Activated CD4-positive, alpha-beta T cell treated with anti-CD3 and anti-CD28 coated beads, Interleukin-2, amount 50 U/mL, for 48 hours (primary cell): ENCODE data around the gene MAGOHB.
"Not testable (repeated sequence)": the region's sequence is repeated elsewhere in the genome, so short reads cannot be mapped to it uniquely, and the experiment has no call there.

ENCODE experiments used
- DNase-seq, 2 experiments: peaks; one replicate each; pipeline ENCODE4 v3.0.0-alpha.2; 2020

The MAGOHB gene

DNA sequence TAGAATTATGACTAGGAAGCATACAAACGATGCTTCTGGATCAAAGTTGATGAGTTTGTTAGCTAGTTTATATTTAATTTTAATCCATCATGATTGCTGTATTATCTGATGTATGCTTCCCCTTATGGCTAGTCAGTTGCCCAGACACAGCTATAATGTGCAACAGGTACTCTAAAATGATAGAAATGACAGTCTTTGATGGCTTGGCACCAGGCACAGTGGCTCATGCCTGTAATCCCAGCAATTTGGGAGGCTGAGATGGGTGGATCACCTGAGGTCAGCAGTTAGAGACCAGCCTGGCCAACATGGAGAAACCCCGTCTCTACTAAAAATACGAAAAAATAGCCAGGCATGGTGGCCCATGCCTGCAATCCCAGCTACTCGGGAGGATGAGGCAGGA, 2.2 kb downstream of the MAGOHB start:
- not testable (repeated sequence) for DNase-seq

DNA sequence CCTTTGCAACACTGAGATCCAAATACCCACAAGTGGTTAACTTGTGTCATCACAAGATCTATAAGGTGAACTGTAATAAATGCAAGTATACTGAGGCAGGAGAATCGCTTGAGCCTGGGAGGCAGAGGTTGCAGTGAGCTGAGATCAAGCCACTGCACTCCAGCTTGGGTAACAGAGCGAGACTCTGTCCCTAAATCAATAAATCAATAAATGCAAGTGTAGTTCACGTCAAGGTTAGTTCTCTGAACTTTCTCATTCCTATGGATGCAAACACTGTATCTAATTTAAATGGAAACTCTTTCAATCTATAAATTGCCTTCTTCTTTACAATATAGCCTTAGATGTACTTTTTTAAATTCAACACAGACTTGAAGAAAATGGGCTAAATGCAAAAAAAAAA, 3.2 kb downstream of the MAGOHB start:
- no peak for DNase-seq

GRCh38 chr12:10607885-10608458, 5.4 kb downstream of the MAGOHB start:
- DNase-seq: no peak

DNA sequence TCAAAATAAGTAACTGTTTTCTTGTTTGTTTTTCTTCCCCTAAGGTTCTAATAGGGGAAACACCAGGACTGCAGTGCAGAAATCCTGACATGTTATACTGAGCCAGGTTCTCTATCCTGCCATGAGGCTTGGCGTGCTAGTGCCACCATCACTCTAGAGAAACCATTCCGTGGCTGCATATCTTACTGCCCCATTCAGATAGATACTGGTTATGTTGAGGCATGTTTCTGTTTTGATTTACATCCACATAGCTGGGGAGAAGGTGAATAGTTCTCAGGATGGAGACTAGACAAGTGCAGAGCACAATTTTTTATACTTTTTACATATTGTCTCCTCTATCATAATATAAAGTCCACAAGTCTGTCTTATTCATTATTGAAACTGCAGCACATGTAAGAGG, 11.5 kb downstream of the MAGOHB start:
- DNase-seq: no peak

- DNase-seq: no peak
Observed at GRCh38 chr12:10600988-10601387, 12.4 kb downstream of the MAGOHB start.

DNA sequence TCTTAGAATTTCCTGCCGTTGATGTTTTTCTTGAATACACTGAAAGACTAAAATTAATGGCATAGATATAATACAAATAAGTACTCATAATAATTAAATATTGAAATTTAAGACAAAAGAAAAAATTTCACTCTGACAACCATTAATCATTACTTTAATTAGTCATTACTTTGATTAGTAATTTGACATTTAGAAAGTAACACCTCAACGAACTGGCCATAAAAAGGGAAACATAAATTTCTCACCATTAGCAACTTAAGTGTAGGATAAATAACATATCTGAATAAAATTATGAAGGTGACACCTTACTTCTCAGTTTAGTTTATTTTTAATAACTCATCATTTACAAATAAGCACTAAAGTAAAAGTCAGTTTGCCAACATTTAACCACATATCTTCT, 17.5 kb downstream of the MAGOHB start:
- no peak for DNase-seq

- no peak for DNase-seq
Observed at GRCh38 chr12:10590966-10591365, 22.4 kb downstream of the MAGOHB start.

- no peak for DNase-seq
Observed at GRCh38 chr12:10584415-10584814, 29.0 kb downstream of the MAGOHB start.

- no peak for DNase-seq
Observed at GRCh38 chr12:10582704-10583103, 30.7 kb downstream of the MAGOHB start.

DNA sequence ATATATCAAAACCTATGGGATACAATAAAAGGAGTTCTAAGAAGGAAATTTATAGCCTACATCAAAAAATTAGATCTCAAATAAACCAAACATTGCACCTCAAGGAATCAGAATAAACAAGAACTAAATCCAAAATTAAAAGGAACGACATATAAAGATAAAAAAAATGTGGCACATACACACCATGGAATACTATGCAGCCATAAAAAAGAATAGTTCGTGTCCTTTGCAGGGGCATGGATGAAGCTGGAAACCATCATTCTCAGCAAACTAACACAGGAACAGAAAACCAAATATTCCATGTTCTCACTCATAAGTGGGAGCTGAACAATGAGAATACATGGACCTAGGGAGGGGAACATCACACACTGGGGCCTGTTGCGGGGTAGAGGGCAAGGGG, 31.3 kb downstream of the MAGOHB start:
- not testable (repeated sequence) for DNase-seq

DNA sequence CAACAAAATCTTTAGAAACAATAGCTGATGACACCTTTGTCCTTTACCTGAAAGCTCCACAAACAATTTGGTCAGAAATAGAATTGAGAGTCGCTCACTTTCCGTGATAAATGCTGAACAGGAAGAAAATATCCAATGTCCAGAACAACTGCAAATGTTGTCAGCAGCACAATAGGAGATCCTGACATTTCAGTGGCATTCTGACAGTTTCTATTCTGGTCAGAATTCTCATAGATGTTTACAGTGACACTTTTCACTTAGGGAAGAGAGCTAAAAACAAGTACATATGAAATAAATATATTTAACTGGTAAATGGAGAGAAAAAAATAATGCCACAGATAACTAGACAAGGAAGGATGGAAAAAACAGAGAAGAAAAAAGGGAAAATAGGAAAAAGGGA, 39.1 kb downstream of the MAGOHB start:
- no peak for DNase-seq

GRCh38 chr12:10572021-10572490, 41.4 kb downstream of the MAGOHB start:
- DNase-seq: not testable (repeated sequence)

GRCh38 chr12:10571141-10571540, 42.3 kb downstream of the MAGOHB start:
- no peak for DNase-seq

GRCh38 chr12:10567813-10568212, 45.6 kb downstream of the MAGOHB start:
- DNase-seq: no peak

DNA sequence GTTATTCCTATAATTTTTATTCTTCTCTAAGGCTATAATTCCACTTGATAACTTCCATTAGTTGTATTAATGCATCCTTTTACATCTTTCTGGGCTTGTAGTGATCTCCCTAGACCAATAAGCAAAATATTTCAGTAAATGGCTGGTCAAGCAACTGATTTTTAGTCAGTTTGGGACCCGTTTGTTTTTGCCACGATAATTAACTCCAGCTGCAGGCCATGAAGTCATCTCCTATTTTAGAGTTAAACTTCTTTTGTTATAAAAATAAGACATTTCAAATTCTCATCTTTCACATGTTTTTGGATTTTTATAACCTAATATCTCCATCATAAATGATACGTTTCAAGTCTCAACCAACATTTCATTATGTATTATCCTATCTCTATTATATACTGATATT, 49.4 kb downstream of the MAGOHB start:
- DNase-seq: no peak

- no peak for DNase-seq
Observed at GRCh38 chr12:10563002-10563401, 50.4 kb downstream of the MAGOHB start.

DNA sequence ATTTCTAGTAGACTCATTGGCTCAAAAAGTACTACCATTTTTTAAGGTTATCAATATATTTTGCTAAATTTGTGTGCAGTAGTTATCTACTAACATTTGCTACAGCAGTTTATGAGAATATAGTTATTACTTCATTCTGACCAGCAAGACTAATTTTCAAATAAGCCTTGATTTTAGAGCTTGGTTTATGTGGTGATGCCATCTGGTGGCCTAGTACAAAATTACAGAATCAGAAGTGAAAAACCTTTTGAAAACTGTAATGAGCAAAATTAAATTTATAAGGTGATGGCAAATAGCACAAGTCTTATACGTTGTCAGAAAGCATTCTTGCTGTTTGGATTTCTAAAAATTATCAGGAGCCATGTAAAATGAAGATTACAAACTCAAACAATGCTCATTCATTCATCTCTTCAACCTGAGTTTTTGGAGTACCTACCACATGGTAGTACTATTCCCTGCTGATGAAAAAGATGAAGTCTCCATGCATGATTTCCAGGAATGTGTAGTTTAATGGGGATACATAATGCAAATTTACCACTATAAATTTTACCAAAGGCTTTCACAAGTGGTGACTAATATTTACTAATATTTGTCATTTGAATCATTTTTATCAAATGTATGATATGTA, 51.0 kb downstream of the MAGOHB start:
- DNase-seq: no peak

DNA sequence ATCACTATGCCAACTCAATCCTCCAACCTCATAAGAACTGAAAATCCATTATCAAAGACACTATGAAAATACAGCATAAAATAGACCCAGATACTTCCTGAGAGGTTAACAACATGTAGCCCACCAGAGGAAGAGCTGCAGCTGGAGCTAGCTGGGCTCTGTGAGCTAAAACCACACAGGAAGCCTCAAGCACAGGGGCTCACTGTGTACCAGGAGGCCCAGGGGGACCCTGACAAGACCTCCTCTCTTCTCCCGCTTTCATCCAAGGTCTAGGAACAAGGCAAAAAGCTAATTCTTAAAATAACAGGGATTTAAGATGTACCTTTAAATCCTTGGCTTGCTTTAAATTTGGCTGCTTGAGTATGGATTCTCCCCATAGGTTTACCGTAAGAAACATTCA, 54.2 kb downstream of the MAGOHB start:
- no peak for DNase-seq

DNA sequence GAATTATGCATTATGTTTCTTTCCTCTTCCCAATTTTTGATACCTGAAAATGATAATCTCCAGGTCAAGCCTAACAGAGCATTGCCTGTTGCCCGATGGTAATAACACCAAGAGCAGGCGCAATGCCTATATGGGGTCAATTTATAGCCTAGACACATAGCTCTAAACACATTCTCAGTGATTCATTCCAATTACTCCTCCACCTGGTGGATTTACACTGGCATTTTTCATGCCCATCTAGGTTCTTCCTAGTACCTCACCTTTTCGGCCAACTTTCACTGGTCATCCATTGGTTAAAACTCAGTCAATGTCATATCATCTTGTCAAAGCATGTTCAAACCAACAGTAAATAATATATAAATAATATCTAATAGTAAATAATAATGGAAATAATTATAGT, 54.6 kb downstream of the MAGOHB start:
- no peak for DNase-seq

GRCh38 chr12:10558301-10558700, 55.1 kb downstream of the MAGOHB start:
- DNase-seq: no peak

- no peak for DNase-seq
Observed at GRCh38 chr12:10557766-10558165, 55.6 kb downstream of the MAGOHB start.

GRCh38 chr12:10557329-10557728, 56.1 kb downstream of the MAGOHB start:
- no peak for DNase-seq

GRCh38 chr12:10554756-10555481, 58.5 kb downstream of the MAGOHB start:
- DNase-seq: no peak

GRCh38 chr12:10554228-10554755, 59.1 kb downstream of the MAGOHB start:
- DNase-seq: no peak
